Kidney epithelial cell (primary cell): ENCODE measurements around the gene LGR6. TPM values are rescaled to one million over a fixed set of nuclear protein-coding genes. Genes with fewer than 3 reads are reported as not detected.
"Not testable (repeated sequence)": the region's sequence is repeated elsewhere in the genome, so short reads cannot be mapped to it uniquely, and the experiment has no call there.

Experiments used
- DNase-seq: peaks from one replicate; pipeline ENCODE4 v3.0.0-alpha.2; 2010; ENCODE audit warnings: low read depth
- H3K27me3 ChIP-seq: 2 replicates; pipeline ENCODE4 v1.6.0; 2011; ENCODE audit warnings: low read length; ENCODE audit not compliant: control insufficient read depth, insufficient read depth
- H3K36me3 ChIP-seq: 2 replicates; pipeline ENCODE4 v1.5.1; 2011; ENCODE audit warnings: low read length; ENCODE audit not compliant: control insufficient read depth, insufficient read depth
- H3K4me3 ChIP-seq: 2 replicates; pipeline ENCODE4 v1.5.1; 2011; ENCODE audit warnings: low read depth, mild to moderate bottlenecking, control low read depth, low read length
- CTCF ChIP-seq: IDR thresholded peaks from 2 replicates; pipeline ENCODE4 v1.5.1; 2011; ENCODE audit warnings: mild to moderate bottlenecking, moderate library complexity, low read length, control low read depth, inconsistent platforms; ENCODE audit not compliant: insufficient read depth, poor library complexity, severe bottlenecking
- total RNA-seq: library from RNA; depleted of rRNA; stranded (reverse); fragments of >200 nt; gene quantifications from 2 replicates; pipeline ENCODE4 v1.2.3, GENCODE V29; 2015

The LGR6 gene
- total RNA-seq, 1 donor from 2014 or later, result 0.08 TPM

- no peak for DNase-seq
- no peak for TF ChIP-seq CTCF
- Histone ChIP-seq H3K36me3 (no peaks in the 10 kb centered on the region), H3K27me3 (no peaks in the 10 kb centered on the region), H3K4me3 (no peak overlapping the region)
These were observed 41.5 kb downstream of the LGR6 start for GRCh38 chr1:202235003-202235660.

GRCh38 chr1:202235856-202236837 is 42.5 kb downstream of the LGR6 start:
- Histone ChIP-seq H3K27me3 (no peaks in the 10 kb centered on the region), H3K36me3 (no peaks in the 10 kb centered on the region), H3K4me3 (no peak overlapping the region)
- TF ChIP-seq CTCF, result peak; percentile 95
- peak; percentile 94 for DNase-seq

GRCh38 chr1:202237052-202237451 is 43.5 kb downstream of the LGR6 start:
- Histone ChIP-seq H3K4me3 (no peak overlapping the region), H3K27me3 (no peaks in the 10 kb centered on the region), H3K36me3 (no peaks in the 10 kb centered on the region)
- peak; percentile 71 for TF ChIP-seq CTCF
- DNase-seq, result no peak

GRCh38 chr1:202238914-202239313 is 45.3 kb downstream of the LGR6 start:
- H3K4me3 ChIP-seq, result no peak overlapping the region
- no peak for TF ChIP-seq CTCF
- H3K36me3 ChIP-seq, result no peaks in the 10 kb centered on the region
- no peaks in the 10 kb centered on the region for H3K27me3 ChIP-seq
- DNase-seq, result no peak

GRCh38 chr1:202240226-202240625 is 46.6 kb downstream of the LGR6 start:
- not testable (repeated sequence) for DNase-seq, H3K27me3 ChIP-seq

GRCh38 chr1:202240956-202241355 is 47.4 kb downstream of the LGR6 start:
- no peaks in the 10 kb centered on the region for H3K36me3 ChIP-seq
- no peak overlapping the region for H3K4me3 ChIP-seq
- no peak for TF ChIP-seq CTCF
- H3K27me3 ChIP-seq, result no peaks in the 10 kb centered on the region
- no peak for DNase-seq

More at GRCh38 chr1:202240226-202240625, 46.6 kb downstream of the LGR6 start:
- H3K4me3 ChIP-seq, H3K36me3 ChIP-seq: not testable (repeated sequence)
